GM18517 (cell line): ENCODE data around the gene TAS2R39.
A peak's percentile ranks its signal among the peaks of the same experiment; 100 is the strongest.
"Not testable (repeated sequence)": the region's sequence is repeated elsewhere in the genome, so short reads cannot be mapped to it uniquely, and the experiment has no call there.

Experiments used
- ATAC-seq: cut with Tn5 transposase; IDR thresholded peaks from one replicate; pipeline ENCODE4 v1.9.1; 2021; ENCODE audit warnings: mild to moderate bottlenecking, moderate library complexity; ENCODE audit not compliant: unreplicated experiment

Gene TAS2R39

GRCh38 chr7:143183024-143183423 is at the start of gene TAS2R39:
TAS2R39 (plus strand) TSS chr7:143183419; CDS start chr7:143183419, 0 bp downstream.
- no peak for ATAC-seq

DNA sequence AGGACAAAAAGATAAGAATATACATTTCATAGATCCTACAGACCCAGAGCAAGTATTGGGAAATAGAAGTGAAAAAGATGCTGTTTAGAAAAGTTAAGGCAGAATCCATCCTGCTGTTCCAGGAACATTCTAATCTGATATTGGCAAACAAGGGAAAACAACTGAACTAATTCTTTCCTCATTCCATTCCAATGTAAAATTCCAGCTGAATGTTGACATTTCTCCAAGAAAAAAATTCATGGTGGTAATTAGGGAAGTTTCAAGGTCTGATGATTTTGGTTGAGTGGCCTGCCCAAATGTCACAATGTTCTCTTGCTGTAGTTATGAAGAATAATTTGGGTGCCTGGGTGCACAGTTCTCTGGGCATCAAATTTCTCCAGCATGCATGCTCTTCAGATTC is 36.1 kb upstream of the TAS2R39 start:
- ATAC-seq = no peak

DNA sequence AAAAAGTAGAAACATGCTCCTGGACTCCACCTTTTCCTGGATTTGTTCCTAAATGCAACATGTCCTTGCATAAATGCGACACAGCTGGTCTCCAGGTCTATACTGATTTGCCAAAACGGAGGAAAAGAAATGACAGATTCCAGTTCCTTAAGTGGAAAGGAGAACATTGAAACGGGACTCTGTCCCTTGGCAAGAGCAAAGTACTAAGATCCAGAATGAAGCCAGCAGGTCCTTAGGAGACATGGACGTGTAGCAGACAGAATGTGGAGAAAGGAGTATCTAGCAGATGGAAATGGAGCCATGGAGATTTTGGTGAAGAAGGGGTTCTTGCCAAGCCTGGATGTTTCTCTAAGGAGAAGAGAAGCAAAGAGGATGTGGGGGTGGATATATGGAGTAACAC is 35.2 kb upstream of the TAS2R39 start:
- no peak for ATAC-seq

GRCh38 chr7:143148651-143149050 is 34.6 kb upstream of the TAS2R39 start:
- no peak for ATAC-seq

DNA sequence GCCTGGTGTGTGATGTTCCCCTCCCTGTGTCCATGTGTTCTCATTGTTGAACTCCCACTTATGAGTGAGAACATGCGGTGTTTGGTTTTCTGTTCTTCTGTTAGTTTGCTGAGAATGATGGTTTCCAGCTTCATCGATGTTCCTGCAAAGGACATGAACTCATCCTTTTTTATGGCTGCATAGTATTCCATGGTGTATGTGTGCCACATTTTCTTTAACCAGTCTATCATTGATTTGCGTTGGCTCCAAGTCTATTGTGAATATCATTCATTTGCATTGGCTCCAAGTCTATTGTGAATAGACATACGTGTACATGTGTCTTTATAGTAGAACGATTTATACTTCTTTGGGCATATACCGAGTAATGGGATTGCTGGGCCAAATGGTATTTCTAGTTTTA is 32.5 kb upstream of the TAS2R39 start:
- ATAC-seq = not testable (repeated sequence)

- not testable (repeated sequence) for ATAC-seq
These were observed 24.6 kb upstream of the TAS2R39 start for GRCh38 chr7:143158617-143159016.

- ATAC-seq = no peak
These were observed 11.5 kb upstream of the TAS2R39 start for GRCh38 chr7:143171697-143172096.

DNA sequence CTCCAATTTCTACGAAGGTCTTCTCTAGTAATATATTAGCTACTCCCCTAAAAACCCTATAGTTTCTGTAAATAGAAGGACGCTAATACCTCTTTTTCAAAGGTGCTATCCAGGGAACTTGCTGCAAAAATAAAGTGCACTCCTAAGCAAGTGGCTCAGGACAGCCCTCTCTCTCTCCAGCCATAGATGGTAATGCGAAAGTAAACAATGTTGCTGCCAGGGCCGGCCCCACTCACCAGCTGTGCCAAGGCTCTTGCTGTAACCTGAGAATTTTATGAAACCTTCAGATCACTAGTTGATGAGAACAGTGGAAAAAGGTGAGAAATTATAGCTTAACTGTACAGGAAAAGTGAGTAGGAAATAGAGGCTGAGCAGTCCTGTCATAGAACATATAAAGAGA is 10.9 kb upstream of the TAS2R39 start:
- no peak for ATAC-seq

GRCh38 chr7:143176128-143176527 is 7.1 kb upstream of the TAS2R39 start:
- no peak for ATAC-seq

GRCh38 chr7:143177374-143178119 is 5.7 kb upstream of the TAS2R39 start:
- no peak for ATAC-seq

DNA sequence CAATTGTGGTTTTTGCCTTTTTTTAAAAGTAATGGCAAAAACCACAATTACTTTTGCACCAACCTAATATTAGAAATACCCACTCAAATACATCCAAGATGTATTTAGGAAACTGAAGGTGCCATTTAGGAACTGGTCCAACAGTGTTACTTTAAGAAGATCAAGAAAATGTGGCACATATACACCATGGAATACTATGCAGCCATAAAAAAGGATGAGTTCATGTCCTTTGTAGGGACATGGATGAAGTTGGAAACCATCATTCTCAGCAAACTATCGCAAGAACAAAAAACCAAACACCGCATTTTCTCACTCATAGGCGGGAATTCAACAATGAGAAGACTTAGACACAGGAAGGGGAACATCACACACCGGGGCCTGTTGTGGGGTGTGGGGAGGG is 2.4 kb upstream of the TAS2R39 start:
- not testable (repeated sequence) for ATAC-seq

GRCh38 chr7:143181349-143181748 is 1.9 kb upstream of the TAS2R39 start:
- no peak for ATAC-seq

DNA sequence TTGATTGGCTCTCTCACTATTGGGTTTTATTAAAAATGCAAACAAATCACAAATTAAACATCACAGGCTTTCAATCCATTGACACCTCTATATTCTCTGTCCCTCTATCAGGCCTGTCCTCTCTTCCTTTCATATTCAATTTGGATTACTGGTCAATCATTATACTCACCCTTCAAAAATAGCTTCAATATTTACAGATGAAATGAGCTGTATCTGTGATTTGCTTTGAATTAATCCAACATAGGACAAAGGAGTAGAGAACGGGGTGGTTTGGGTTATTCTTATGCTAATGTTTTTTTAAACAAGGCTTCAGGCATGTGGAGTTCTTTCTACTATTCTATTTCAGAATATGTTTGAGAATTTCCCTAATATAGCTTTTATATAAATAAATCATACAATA is 2.3 kb downstream of the TAS2R39 start:
- no peak for ATAC-seq

- no peak for ATAC-seq
These were observed 5.8 kb downstream of the TAS2R39 start for GRCh38 chr7:143188994-143189393.

DNA sequence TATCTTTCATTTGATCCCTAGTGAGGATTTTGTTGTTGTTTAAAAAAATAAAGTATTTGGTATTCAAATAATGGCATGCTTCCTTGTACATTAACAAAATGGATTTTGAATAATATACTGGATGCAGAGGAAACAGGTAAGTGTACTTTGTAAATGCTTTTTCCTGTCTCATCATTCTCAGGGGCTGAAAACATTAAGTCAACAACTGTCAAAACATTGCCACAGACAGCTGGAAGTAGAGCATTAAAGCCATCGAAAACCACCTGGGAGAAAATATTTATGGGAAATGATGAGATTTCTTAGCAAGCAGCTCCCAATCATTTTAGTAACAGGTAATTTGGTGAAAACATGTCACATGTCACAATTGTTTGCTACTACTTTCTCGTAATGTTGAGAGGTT is 10.7 kb downstream of the TAS2R39 start:
- ATAC-seq = no peak

- ATAC-seq = no peak
These were observed 15.8 kb downstream of the TAS2R39 start for GRCh38 chr7:143199040-143199439.

GRCh38 chr7:143202161-143202560 is 18.9 kb downstream of the TAS2R39 start:
- ATAC-seq = no peak

- no peak for ATAC-seq
These were observed 20.2 kb downstream of the TAS2R39 start for GRCh38 chr7:143203386-143203785.

GRCh38 chr7:143205560-143206293 is 22.5 kb downstream of the TAS2R39 start:
- ATAC-seq = peak; percentile 80

GRCh38 chr7:143210541-143210940 is 27.3 kb downstream of the TAS2R39 start:
- ATAC-seq = no peak

- not testable (repeated sequence) for ATAC-seq
These were observed 30.3 kb downstream of the TAS2R39 start for GRCh38 chr7:143213478-143213877.
